ENCODE results near the gene MESD. TPM values are rescaled to one million over a fixed set of nuclear protein-coding genes. Genes with fewer than 3 reads are reported as not detected.

The MESD gene
- total and polyA plus RNA-seq, 9 of the 15 experiments (the other 6 are each of a cell fraction or from before 2014, with no cell fraction given) = 11.3 to 39.7 (median 22.8) TPM

DNA sequence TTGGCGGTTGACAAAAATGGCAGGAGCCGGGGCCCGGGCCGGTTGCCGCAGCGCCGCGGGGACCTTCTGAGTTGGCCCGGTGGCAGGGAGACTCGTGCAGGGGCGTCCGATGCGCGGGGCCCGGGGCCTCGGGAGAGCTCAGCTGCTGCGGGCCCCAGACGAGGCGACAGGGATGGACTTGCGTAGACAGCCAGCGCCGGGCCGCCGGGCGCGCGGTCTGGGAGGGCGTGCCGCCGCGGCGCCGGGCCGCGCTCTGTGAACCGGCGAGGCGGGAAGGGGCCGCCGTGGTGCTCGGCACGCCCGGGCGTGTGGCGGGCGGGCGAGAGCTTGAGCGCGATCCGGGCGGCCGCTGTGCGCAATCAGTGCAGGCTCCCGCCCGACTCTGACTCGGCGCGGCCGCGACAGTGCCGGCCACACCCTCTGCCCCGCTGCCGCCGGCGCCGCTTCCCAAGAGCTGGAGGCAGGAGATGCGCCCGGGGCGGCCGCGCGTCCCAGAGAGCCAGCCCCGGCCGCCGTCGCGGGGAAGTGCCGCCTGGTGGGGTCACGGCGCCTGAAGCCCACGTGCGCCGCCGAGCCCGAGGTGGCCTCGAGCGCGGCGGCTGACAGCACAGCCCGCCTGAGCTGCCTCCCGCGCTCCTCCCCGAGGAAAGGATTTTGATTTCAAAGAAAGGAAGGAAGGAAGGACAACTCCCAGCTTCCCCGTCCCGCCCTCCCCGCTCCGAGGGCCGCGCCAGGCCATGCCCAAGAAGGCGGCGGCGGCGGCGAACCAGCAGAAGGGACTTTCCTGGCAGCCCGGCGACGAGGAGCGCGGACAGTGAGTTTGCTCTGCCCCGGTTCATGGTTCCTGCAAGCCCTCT, 11.8 kb upstream of the MESD start (continued):
- no peak for TF ChIP-seq PHB (CRISPR knock-in tag; IDR thresholded peaks at IDR 0.05)
- no peak for TF ChIP-seq CBFB (CRISPR knock-in tag; IDR thresholded peaks at IDR 0.05)
- peak in 1 of 2 experiments; percentile 57; a peak in 1 of 4 replicates for TF ChIP-seq TEAD1 (CRISPR knock-in tag; IDR thresholded peaks at IDR 0.05)
- TF ChIP-seq, protein P1, sequence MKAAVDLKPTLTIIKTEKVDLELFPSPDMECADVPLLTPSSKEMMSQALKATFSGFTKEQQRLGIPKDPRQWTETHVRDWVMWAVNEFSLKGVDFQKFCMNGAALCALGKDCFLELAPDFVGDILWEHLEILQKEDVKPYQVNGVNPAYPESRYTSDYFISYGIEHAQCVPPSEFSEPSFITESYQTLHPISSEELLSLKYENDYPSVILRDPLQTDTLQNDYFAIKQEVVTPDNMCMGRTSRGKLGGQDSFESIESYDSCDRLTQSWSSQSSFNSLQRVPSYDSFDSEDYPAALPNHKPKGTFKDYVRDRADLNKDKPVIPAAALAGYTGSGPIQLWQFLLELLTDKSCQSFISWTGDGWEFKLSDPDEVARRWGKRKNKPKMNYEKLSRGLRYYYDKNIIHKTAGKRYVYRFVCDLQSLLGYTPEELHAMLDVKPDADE (conservative IDR thresholded peaks at IDR 0.05; ENCODE audit: control insufficient read depth, low read depth, low read length) = no peak
- TF ChIP-seq FIP1L1 (IDR thresholded peaks at IDR 0.05; ENCODE audit: low read depth, low read length, poor library complexity, severe bottlenecking) = peak; percentile 61
- TF ChIP-seq, protein P2, sequence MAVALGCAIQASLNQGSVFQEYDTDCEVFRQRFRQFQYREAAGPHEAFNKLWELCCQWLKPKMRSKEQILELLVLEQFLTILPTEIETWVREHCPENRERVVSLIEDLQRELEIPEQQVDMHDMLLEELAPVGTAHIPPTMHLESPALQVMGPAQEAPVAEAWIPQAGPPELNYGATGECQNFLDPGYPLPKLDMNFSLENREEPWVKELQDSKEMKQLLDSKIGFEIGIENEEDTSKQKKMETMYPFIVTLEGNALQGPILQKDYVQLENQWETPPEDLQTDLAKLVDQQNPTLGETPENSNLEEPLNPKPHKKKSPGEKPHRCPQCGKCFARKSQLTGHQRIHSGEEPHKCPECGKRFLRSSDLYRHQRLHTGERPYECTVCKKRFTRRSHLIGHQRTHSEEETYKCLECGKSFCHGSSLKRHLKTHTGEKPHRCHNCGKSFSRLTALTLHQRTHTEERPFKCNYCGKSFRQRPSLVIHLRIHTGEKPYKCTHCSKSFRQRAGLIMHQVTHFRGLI (CRISPR knock-in tag; IDR thresholded peaks at IDR 0.05) = no peak
- TF ChIP-seq ZNF507 (tag; conservative IDR thresholded peaks at IDR 0.05) = no peak
- no peak for TF ChIP-seq HNRNPH1 (optimal IDR thresholded peaks at IDR 0.05; ENCODE audit: low read depth, low read length)
- TF ChIP-seq CHD2 (IDR thresholded peaks at IDR 0.05; ENCODE audit: low read depth, low read length) = no peak
- peak; percentile 2; the same call in 1 of the 2 replicates for TF ChIP-seq PHF8 (IDR thresholded peaks at IDR 0.05; ENCODE audit: borderline replicate concordance, low read length)
- TF ChIP-seq FOXK2 (conservative IDR thresholded peaks at IDR 0.05 in 1 of 2, IDR thresholded peaks at IDR 0.05 in 1 of 2; ENCODE audit: low read depth in 2 of 2) = no peak
- TF ChIP-seq HSF4 (CRISPR knock-in tag; IDR thresholded peaks at IDR 0.05; ENCODE audit: borderline replicate concordance) = no peak
- TF ChIP-seq, protein P3, sequence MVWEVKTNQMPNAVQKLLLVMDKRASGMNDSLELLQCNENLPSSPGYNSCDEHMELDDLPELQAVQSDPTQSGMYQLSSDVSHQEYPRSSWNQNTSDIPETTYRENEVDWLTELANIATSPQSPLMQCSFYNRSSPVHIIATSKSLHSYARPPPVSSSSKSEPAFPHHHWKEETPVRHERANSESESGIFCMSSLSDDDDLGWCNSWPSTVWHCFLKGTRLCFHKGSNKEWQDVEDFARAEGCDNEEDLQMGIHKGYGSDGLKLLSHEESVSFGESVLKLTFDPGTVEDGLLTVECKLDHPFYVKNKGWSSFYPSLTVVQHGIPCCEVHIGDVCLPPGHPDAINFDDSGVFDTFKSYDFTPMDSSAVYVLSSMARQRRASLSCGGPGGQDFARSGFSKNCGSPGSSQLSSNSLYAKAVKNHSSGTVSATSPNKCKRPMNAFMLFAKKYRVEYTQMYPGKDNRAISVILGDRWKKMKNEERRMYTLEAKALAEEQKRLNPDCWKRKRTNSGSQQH (CRISPR knock-in tag; IDR thresholded peaks at IDR 0.05) = no peak
- TF ChIP-seq, protein P4, sequence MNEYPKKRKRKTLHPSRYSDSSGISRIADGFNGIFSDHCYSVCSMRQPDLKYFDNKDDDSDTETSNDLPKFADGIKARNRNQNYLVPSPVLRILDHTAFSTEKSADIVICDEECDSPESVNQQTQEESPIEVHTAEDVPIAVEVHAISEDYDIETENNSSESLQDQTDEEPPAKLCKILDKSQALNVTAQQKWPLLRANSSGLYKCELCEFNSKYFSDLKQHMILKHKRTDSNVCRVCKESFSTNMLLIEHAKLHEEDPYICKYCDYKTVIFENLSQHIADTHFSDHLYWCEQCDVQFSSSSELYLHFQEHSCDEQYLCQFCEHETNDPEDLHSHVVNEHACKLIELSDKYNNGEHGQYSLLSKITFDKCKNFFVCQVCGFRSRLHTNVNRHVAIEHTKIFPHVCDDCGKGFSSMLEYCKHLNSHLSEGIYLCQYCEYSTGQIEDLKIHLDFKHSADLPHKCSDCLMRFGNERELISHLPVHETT (CRISPR knock-in tag; conservative IDR thresholded peaks at IDR 0.05 in 1 of 2, IDR thresholded peaks at IDR 0.05 in 1 of 2) = peak in 1 of 2 experiments; percentile 38; a peak in 1 of 4 replicates
- TF ChIP-seq ETV1 (tag; conservative IDR thresholded peaks at IDR 0.05; ENCODE audit: low read depth) = no peak
- no peak for TF ChIP-seq FOS (IDR thresholded peaks at IDR 0.05; ENCODE audit: extremely low read depth, insufficient read length)
- no peak for TF ChIP-seq HDAC3 (IDR thresholded peaks at IDR 0.05; ENCODE audit: borderline replicate concordance, partially characterized antibody)
- TF ChIP-seq ZNF79 (CRISPR knock-in tag; IDR thresholded peaks at IDR 0.05; ENCODE audit: low read depth) = no peak
- no peak for TF ChIP-seq ZNF77 (CRISPR knock-in tag; IDR thresholded peaks at IDR 0.05)
- TF ChIP-seq NR4A1 (CRISPR knock-in tag; IDR thresholded peaks at IDR 0.05) = no peak
- TF ChIP-seq NR4A1 (tag; IDR thresholded peaks at IDR 0.05) = no peak
